Suppressor macrophage (primary cell): Measurements from ENCODE around the gene ASXL2.
"Not testable (repeated sequence)": the region's sequence is repeated elsewhere in the genome, so short reads cannot be mapped to it uniquely, and the experiment has no call there.

Experiments
- DNase-seq, 4 experiments: peaks; one replicate each; pipeline ENCODE4 v3.0.0-alpha.2; 2020 to 2022

The ASXL2 gene

DNA sequence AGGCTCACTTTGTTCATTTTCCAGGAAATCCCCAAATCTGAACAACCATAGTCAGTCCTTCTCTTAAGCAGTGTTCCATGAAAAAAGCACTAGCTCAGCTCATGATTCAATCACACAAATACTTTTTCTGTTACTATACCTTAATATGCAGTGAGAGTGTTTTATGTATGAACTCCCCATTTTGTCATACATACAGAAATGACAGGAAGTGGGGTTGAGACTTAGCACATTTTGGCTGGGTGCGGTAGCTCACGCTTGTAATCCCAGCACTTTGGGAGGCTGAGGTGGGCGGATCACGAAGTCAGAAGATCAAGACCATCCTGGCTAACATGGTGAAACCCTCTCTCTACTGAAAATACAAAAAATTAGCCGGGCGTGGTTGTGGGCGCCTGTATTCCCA, 149.7 kb downstream of the ASXL2 start:
- no peak for DNase-seq

- peak in 2 of 4 experiments; percentile 41 to 49 for DNase-seq
These were observed 151.8 kb downstream of the ASXL2 start for GRCh38 chr2:25726522-25726921.

DNA sequence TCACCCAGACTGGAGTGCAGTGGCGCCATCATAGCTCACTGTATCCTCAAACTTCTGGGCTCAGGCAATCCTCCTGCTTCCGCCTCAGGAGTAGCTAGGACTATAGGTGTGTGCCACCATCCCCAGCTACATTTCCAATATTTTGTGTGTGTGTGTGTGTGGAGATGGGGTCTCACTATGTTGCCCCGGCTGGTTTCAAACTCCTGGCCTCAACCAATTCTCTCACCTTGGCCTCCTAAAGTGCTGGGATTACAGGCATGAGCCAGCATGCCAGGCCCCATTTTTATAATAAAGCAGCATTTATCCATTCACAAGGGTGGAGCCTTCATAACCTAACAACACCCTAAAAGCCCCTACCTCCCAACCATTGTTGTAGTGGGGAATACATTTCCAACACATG, 152.4 kb downstream of the ASXL2 start:
- no peak for DNase-seq

DNA sequence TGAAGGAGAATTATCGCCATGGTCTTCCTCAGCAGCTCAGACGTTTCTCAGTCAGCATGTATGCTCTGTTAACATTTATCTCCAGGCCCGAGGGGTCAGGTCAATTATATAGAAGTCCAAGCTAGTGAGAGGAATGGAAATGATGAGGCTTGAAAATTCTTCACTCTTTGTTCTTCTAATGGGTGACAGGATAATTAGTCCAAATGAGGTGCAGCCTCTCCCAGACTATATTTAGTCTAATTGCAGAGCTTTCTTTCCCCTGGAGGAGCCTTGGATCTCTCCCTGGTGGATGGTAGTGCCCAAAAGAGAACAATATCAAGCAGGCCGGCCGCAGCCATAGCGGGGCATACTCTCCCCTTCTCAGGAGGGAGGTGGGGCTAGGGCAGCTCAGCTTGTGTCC, 153.5 kb downstream of the ASXL2 start:
- DNase-seq = no peak

DNA sequence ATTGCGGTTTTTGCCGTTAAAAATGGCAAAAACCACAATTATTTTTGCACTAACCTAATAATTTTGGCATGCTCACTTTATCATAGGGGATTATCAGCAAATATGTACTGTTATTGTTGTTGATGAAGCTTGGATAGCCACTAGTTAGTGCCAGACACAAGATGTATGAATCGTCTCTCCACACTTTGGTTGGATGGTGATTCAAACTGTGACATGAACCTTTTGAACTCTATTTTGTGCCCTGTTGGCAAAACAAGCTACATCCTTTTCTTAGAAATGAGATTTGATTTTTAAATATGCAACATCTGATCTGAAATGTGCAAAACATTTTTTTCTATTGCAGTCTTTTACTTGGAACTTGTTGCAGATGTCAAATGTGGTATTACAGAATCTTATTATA, 156.1 kb downstream of the ASXL2 start:
- DNase-seq = no peak

GRCh38 chr2:25720575-25720974, 157.7 kb downstream of the ASXL2 start:
- DNase-seq = no peak

- no peak for DNase-seq
These were observed 163.5 kb downstream of the ASXL2 start for GRCh38 chr2:25714740-25715139.

DNA sequence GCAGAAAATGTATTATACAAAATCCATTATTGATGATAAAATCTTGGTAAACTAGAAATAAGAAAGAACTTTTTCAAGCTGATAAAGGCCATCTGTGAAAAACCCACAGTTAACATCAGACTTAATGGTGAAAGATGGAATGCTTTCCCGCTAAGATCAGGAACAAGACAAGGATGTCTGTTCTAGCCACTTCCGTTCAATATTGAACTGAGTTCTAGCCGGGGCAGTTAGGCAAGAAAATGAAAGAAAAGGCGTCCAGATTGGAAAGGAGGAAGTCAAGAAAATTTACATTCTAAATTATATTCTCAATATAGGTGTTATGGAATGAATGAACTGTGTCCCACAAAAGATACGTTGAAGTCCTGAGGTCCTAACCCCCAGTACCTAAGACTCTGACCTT, 165.8 kb downstream of the ASXL2 start:
- DNase-seq = peak; percentile 17 to 38 (median 27)

GRCh38 chr2:25711675-25712354, 166.5 kb downstream of the ASXL2 start:
- peak; percentile 45 to 72 (median 61) for DNase-seq

- DNase-seq = no peak
These were observed 167.5 kb downstream of the ASXL2 start for GRCh38 chr2:25710750-25711149.

DNA sequence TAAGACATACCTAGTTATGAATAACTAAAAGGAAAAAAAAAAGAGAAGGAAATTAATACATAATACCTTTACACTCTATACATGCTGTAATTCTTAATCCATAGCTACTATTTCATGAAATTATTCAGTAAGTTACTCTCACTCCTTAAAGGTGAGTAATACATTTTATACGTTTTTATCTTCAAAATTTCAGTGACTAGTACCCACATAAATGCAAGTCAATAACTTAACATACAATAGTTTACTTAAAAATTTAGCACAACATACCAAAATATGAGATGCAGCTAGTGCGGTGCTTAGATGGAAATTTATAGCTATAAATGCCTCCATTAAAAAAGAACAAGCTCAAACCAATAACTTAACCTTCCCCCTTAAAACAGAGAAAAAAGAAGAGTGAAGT, 168.9 kb downstream of the ASXL2 start:
- DNase-seq = no peak

DNA sequence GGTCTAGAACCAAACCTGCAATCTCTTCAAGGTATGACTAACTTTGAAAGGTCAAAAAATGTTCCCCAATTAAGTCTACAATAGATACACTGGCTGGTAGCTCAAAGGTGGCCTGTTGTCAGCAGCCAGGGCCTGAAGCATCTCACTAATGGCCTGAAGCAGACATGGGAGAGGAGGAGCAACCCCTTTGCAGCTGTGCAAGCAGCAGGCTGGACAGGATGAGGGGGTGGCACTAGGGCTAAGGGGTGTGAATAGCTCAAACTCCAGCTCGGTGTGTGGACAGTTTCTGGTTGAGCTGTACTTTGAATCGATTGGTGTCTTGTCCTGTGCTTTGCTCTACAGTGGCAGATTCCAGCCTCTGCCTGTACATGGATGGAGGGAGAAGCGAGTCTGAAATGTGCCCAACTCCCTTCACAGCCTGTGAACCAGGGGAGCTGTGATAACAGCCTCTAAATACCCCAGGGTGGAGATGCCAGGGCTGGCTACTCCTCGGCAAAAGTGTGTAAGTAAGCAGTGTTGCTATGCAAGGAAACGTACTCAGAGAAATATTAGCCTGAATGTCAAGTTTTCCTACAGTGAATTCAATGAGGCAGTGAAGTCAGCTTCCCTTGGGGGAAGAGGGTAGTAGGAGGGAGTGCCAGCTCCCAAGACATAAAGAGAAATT, 170.2 kb downstream of the ASXL2 start:
- DNase-seq = no peak

DNA sequence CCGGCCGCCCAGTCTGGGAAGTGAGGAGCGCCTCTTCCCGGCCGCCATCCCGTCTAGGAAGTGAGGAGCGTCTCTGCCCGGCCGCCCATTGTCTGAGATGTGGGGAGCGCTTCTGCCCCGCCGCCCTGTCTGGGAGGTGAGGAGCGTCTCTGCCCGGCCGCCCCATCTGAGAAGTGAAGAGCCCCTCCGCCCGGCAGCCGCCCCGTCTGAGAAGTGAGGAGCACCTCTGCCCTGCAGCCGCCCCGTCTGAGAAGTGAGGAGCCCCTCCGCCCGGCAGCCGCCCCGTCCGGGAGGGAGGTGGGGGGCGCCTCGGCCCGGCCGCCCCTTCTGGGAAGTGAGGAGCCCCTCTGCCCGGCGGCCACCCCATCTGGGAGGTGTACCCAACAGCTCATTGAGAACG, 172.7 kb downstream of the ASXL2 start:
- DNase-seq = not testable (repeated sequence)

DNA sequence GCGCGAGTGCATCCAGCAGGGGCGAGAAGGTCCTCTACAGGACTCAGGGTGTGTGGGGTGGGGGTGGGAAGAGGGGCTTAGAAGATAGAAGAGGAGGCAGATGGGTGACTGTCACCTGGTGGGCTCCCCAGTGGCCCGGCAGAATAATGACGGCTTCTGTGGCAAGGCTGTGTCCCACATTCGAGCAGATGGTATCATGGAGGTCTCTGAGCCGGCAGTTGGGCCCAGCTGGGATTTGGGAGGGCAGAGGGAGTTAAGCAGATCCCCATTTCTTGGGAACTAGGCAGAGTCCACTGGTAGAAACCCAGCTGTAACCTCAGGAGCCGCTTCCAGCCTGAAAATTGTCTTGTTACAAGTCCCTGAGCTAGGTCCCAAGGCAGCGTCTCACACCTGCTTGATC, 176.5 kb downstream of the ASXL2 start:
- no peak for DNase-seq

DNA sequence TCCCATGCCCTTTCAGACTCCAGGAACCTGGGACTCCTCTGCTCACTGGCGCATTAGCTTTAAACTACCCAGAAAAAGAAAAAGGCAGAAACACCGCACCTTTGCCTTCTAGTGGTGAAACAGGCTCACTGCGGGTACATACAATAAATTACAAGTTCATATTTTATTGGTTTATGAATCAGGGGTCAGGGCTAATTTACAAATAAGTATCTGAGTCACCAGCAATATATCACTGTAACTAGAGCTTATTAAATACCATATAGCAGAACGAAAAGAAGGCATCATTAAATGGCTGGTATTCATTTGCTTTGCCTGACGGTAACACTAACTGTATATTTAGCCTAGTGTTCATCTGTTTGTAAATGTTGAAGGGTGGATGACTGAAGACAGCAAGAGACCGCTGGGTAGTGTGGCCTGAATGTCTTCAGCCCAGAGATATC, 178.0 kb downstream of the ASXL2 start:
- peak; percentile 33 to 54 (median 40) for DNase-seq

GRCh38 chr2:25699216-25699615, 179.1 kb downstream of the ASXL2 start:
- no peak for DNase-seq

DNA sequence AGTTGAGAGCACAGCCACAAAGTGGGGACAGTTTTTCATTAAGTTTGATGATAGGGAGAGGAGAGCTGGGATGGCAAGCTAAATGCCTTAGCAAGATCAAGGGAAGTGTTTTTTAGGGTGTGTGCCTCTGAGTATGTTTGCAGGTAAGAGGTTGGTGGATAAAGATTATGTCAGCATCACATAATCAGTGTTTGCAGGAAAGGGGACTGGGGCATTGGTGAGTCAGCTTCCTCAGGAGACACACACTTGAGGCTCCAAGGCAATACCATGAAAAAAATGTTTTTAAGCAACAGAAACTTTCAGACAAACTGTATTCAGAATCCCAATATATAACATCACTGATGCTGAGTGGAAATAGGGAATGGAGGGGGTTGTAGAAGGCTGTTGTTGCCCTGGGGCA, 179.5 kb downstream of the ASXL2 start:
- DNase-seq = no peak

- no peak for DNase-seq
These were observed 180.5 kb downstream of the ASXL2 start for GRCh38 chr2:25697559-25698341.

GRCh38 chr2:25692737-25693445, 185.4 kb downstream of the ASXL2 start:
- no peak for DNase-seq

DNA sequence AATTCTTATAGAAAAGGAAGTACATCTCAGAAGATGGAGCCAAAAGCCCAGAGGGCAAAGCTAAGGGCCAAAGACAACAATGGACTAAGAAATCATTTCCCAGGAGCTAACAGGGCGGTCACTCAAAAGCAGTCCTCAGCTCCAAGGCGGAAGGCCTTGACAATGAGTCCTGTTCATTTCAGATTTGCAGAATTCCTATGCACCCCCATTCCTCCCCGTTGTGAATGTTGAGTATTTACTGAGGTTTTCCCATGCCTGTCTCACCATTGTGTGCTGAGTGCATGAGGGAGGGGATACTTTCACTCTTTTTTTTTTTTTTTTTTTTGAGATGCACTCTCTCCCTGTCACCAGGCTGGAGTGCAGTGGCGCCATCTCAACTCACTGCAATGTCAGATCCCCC, 186.1 kb downstream of the ASXL2 start:
- DNase-seq = no peak

DNA sequence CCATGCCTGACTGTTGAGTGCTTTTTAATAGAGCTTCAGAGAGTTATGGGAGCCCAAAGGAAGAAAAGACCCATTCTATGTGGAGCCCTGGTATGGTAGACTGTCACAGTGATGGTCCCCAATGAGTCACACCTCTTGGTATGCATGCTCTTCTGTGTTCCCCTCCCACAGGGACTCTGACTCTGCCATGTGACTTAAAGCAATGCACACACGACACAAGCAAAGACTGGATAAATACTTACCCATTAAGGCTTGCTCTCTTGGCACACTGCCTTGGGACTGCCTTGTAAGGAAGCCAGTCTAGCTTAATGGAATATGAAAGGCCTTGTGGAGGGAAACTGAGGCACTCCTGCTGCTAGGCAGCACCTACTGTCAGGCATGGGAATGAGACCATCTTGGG, 188.2 kb downstream of the ASXL2 start:
- peak; percentile 18 to 46 (median 26) for DNase-seq

DNA sequence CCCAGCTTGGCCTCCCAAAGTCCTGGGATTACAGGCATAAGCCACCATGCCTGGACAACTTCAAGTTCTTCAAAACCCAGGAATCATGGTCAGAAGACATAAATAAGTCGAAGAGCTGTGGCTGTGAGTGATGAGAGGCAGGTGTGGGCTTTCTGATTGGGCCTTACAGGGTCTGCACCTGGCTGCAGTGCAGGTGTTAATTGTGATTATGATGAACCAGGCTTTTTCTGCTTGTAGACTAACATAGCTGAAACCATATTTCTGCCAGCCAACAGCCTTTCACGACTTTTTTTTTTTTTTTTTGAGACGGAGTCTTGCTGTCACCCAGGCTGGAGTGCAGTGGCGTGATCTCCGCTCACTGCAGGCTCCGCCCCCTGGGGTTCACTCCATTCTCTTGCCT, 190.1 kb downstream of the ASXL2 start:
- DNase-seq = no peak

GRCh38 chr2:25685741-25686140, 192.5 kb downstream of the ASXL2 start:
- no peak for DNase-seq
